ENCODE measurements around the gene IFNA1. TPM values are rescaled to one million over a fixed set of nuclear protein-coding genes. Genes with fewer than 3 reads are reported as not detected.
A peak's percentile ranks its signal among the peaks of the same experiment; 100 is the strongest.
"Not testable (repeated sequence)": the region's sequence is repeated elsewhere in the genome, so short reads cannot be mapped to it uniquely, and the experiment has no call there.

IFNA1 gene
- total and polyA plus RNA-seq, 3 donors from 2014 or later: not detected

- intact Hi-C loops (cut with DNase I; ENCODE audit: low total_unique reads): no loop called here
- no peak overlapping the region for H3K27ac ChIP-seq
- no peak for TF ChIP-seq POLR2A (IDR thresholded peaks at IDR 0.05)
- TF ChIP-seq, protein P1, sequence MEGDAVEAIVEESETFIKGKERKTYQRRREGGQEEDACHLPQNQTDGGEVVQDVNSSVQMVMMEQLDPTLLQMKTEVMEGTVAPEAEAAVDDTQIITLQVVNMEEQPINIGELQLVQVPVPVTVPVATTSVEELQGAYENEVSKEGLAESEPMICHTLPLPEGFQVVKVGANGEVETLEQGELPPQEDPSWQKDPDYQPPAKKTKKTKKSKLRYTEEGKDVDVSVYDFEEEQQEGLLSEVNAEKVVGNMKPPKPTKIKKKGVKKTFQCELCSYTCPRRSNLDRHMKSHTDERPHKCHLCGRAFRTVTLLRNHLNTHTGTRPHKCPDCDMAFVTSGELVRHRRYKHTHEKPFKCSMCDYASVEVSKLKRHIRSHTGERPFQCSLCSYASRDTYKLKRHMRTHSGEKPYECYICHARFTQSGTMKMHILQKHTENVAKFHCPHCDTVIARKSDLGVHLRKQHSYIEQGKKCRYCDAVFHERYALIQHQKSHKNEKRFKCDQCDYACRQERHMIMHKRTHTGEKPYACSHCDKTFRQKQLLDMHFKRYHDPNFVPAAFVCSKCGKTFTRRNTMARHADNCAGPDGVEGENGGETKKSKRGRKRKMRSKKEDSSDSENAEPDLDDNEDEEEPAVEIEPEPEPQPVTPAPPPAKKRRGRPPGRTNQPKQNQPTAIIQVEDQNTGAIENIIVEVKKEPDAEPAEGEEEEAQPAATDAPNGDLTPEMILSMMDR (IDR thresholded peaks at IDR 0.05): no peak
- H3K4me3 ChIP-seq: no peak overlapping the region
- no peak for DNase-seq
- no peaks in the 10 kb centered on the region for H3K27me3 ChIP-seq
- H3K4me1 ChIP-seq: no peaks in the 10 kb centered on the region
- 80 to 83% methylated on average over 1 of the region's 1 CpG for WGBS, 2 donors
- H3K36me3 ChIP-seq (ENCODE audit: low read depth, missing control alignments): no peaks in the 10 kb centered on the region
- H3K9me3 ChIP-seq: no peaks in the 10 kb centered on the region
These were observed 12.0 kb upstream of the IFNA1 start for GRCh38 chr9:21428235-21428634.

GRCh38 chr9:21429191-21429590 is 11.0 kb upstream of the IFNA1 start:
- WGBS, 2 donors: 55 to 56% methylated on average over 2 of the region's 2 CpGs
- Histone ChIP-seq H3K4me1 (no peaks in the 10 kb centered on the region), H3K36me3 (ENCODE audit: low read depth, missing control alignments) (no peaks in the 10 kb centered on the region), H3K4me3 (no peak overlapping the region), H3K9me3 (no peaks in the 10 kb centered on the region), H3K27me3 (no peaks in the 10 kb centered on the region), H3K27ac (no peak overlapping the region)
- no peak for DNase-seq
- TF ChIP-seq POLR2A (IDR thresholded peaks at IDR 0.05): no peak
- TF ChIP-seq, protein P1 (IDR thresholded peaks at IDR 0.05): no peak
- intact Hi-C loops (cut with DNase I; ENCODE audit: low total_unique reads): no loop called here

DNA sequence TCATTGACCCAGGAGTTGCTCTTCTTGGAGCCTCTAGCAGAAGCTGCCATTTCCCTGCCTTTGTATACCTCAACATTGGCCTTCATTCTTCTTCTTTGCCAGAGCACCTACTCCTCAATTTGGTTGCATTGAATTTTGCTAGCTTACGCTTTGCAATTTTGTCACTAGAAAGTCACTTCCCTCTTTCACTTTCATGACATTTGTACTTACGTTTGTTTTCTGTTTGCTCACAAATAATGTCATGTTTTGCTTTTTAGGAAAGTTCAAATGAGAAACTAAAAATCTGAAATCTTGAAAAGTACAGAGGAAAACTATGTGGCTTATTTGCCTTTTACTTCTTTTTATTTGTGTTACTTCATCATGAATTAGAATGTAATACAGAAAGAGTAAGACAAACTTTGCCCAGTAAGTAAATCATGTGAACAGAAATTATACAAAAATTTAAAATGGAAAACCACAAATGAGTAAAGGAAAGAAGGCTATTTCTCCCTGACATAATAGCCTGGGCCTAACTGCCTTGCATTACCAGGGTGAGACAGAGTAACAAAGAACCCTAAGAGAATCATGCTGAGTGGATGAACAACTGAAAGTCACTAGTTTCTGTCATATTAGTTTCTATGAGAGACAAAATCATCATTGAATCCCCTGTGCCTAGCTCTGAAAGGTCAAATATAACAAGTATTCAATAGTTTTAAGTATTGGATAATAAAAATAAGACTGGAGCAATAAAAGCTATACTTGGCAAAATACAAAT is 7.4 kb upstream of the IFNA1 start:
- no peaks in the 10 kb centered on the region for H3K36me3 ChIP-seq (ENCODE audit: low read depth, missing control alignments)
- 84 to 88% methylated on average over 2 of the region's 2 CpGs for WGBS, 2 donors
- intact Hi-C loops (cut with DNase I; ENCODE audit: low total_unique reads): no loop called here
- H3K9me3 ChIP-seq: no peaks in the 10 kb centered on the region
- TF ChIP-seq, protein P1 (IDR thresholded peaks at IDR 0.05): no peak
- TF ChIP-seq POLR2A (IDR thresholded peaks at IDR 0.05): no peak
- DNase-seq: no peak
- no peaks in the 10 kb centered on the region for H3K4me1 ChIP-seq
- H3K4me3 ChIP-seq: no peak overlapping the region
- H3K27me3 ChIP-seq: no peaks in the 10 kb centered on the region
- H3K27ac ChIP-seq: no peak overlapping the region

GRCh38 chr9:21434202-21435014 is 5.8 kb upstream of the IFNA1 start:
- 55 to 67% methylated on average over 9 of the region's 9 CpGs for WGBS, 2 donors
- TF ChIP-seq, protein P1 (IDR thresholded peaks at IDR 0.05): peak in 1 of 3 experiments; percentile 24
- TF ChIP-seq POLR2A (IDR thresholded peaks at IDR 0.05): no peak
- peak; percentile 47 for DNase-seq
- Histone ChIP-seq H3K36me3 (ENCODE audit: low read depth, missing control alignments) (no peaks in the 10 kb centered on the region), H3K27ac (no peak overlapping the region), H3K4me3 (no peak overlapping the region), H3K9me3 (no peaks in the 10 kb centered on the region), H3K4me1 (no peaks in the 10 kb centered on the region), H3K27me3 (no peaks in the 10 kb centered on the region)
- intact Hi-C loops (cut with DNase I; ENCODE audit: low total_unique reads): no loop called here

- H3K36me3 ChIP-seq (ENCODE audit: low read depth, missing control alignments); H3K4me1 ChIP-seq; H3K4me3 ChIP-seq; DNase-seq; H3K27ac ChIP-seq; H3K9me3 ChIP-seq; intact Hi-C loops (cut with DNase I; ENCODE audit: low total_unique reads); H3K27me3 ChIP-seq: not testable (repeated sequence)
- 59 to 73% methylated on average over 5 to 7 of the region's 7 CpGs for WGBS, 2 donors
These were observed 5.2 kb upstream of the IFNA1 start for GRCh38 chr9:21435015-21435383.

All from testis (tissue), 3 donors.